Measurements from ENCODE around the gene SEMA5A.

The SEMA5A gene

DNA sequence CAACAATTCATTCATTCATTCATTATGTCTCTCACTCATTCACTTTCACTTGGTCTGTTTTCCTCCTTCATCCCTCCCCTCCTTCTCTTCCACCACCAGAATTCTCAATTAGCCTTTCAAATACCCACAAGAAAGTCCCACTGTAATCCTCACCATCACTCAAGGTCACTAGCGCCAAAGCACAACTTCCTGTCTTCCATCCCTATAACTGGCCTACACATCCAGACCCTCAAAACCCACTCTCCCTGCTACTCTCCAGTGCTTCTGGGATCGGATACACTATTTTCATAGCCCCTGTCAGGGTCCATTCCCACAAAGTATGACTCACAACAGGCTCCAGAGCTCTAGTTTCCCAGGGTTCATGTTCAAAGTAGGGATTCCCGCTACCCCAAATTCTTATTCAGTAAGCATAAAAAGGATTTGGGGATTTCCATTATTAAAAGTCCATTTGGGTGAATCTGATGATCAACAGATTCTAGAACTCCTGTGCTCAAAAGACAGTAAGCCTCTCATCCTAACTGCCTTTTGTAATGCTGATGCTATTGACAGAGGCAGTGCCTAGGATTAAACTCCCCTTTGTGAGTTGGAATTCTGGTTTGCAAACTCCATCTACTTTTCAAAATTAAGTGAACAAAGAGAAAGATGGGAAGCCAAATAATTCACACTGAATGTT is 250.9 kb downstream of the SEMA5A start:
- Histone ChIP-seq H3K4me1 (no peaks in the 10 kb centered on the region), H3K27me3 (no peaks in the 10 kb centered on the region), H3K36me3 (no peaks in the 10 kb centered on the region), H3K4me3 (ENCODE audit: low read depth, low read length) (no peak overlapping the region), H3K9me3 (no peaks in the 10 kb centered on the region; the same call in 1 of the 2 replicates)
- TF ChIP-seq, protein P1, sequence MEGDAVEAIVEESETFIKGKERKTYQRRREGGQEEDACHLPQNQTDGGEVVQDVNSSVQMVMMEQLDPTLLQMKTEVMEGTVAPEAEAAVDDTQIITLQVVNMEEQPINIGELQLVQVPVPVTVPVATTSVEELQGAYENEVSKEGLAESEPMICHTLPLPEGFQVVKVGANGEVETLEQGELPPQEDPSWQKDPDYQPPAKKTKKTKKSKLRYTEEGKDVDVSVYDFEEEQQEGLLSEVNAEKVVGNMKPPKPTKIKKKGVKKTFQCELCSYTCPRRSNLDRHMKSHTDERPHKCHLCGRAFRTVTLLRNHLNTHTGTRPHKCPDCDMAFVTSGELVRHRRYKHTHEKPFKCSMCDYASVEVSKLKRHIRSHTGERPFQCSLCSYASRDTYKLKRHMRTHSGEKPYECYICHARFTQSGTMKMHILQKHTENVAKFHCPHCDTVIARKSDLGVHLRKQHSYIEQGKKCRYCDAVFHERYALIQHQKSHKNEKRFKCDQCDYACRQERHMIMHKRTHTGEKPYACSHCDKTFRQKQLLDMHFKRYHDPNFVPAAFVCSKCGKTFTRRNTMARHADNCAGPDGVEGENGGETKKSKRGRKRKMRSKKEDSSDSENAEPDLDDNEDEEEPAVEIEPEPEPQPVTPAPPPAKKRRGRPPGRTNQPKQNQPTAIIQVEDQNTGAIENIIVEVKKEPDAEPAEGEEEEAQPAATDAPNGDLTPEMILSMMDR (IDR thresholded peaks at IDR 0.05; ENCODE audit: low read depth, low read length): no peak
- no peak for DNase-seq

GRCh38 chr5:9288234-9288633 is 257.6 kb downstream of the SEMA5A start:
- no peaks in the 10 kb centered on the region for H3K27me3 ChIP-seq
- no peaks in the 10 kb centered on the region for H3K9me3 ChIP-seq
- no peak for DNase-seq
- H3K4me3 ChIP-seq (ENCODE audit: low read depth, low read length): no peak overlapping the region
- H3K4me1 ChIP-seq: no peaks in the 10 kb centered on the region
- TF ChIP-seq, protein P1 (IDR thresholded peaks at IDR 0.05; ENCODE audit: low read depth, low read length): no peak
- H3K36me3 ChIP-seq: no peaks in the 10 kb centered on the region

DNA sequence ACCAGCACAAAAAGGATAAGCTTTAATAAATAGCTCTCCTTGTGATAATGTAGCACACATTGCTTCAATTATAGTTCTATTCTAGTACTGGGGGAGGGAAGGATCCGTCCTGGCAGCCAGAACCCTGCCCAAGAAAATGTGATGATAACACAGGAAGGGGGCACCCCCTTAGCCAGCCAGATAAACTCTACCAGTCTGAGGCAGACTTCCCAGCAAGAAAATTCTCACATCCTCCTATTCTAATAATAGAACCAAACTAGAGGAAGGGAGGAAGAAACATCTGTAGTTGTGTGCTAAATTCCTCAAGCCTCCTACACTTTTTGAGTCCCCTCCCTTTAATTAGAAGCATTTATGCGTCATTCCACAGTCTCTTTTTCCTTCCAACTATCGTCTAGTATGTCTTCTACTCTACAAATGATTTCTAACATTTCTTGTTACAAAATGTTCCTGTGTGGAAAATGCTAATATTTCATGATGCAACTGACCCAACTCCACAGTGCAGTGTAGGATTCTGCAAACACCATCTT is 261.0 kb downstream of the SEMA5A start:
- Histone ChIP-seq H3K27me3 (no peaks in the 10 kb centered on the region), H3K4me1 (no peaks in the 10 kb centered on the region), H3K36me3 (no peaks in the 10 kb centered on the region), H3K9me3 (no peaks in the 10 kb centered on the region), H3K4me3 (ENCODE audit: low read depth, low read length) (no peak overlapping the region)
- no peak for DNase-seq
- TF ChIP-seq, protein P1 (IDR thresholded peaks at IDR 0.05; ENCODE audit: low read depth, low read length): no peak

DNA sequence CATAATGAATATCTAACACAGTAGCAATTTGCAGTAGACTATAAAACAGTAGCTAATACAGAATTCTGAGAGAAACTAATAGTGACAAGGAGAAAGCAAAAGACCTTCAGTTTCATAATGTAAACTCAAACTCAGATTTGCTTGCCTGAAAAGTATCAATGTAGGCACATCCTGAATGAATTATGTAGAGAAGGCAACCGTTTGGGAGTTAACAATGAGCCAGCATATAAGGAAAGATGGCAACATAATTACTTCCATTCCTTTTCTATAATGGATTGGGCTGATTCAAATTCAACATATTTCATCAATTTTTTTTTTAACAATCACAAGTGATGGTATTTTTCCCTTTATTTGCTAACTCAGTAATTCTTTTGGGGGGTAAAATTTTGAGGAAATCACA is 261.6 kb downstream of the SEMA5A start:
- no peak for DNase-seq
- Histone ChIP-seq H3K36me3 (no peaks in the 10 kb centered on the region), H3K4me3 (ENCODE audit: low read depth, low read length) (no peak overlapping the region), H3K4me1 (no peaks in the 10 kb centered on the region), H3K27me3 (no peaks in the 10 kb centered on the region), H3K9me3 (no peaks in the 10 kb centered on the region)
- TF ChIP-seq, protein P1 (IDR thresholded peaks at IDR 0.05; ENCODE audit: low read depth, low read length): no peak

- Histone ChIP-seq H3K36me3 (no peaks in the 10 kb centered on the region), H3K4me3 (ENCODE audit: low read depth, low read length) (no peak overlapping the region), H3K27me3 (no peaks in the 10 kb centered on the region), H3K9me3 (no peaks in the 10 kb centered on the region; the same call in 1 of the 2 replicates), H3K4me1 (no peaks in the 10 kb centered on the region)
- TF ChIP-seq, protein P1 (IDR thresholded peaks at IDR 0.05; ENCODE audit: low read depth, low read length): no peak
- DNase-seq: no peak
Measured at GRCh38 chr5:9283473-9283872, 262.4 kb downstream of the SEMA5A start.

GRCh38 chr5:9283021-9283420 is 262.9 kb downstream of the SEMA5A start:
- no peaks in the 10 kb centered on the region; the same call in 1 of the 2 replicates for H3K9me3 ChIP-seq
- no peaks in the 10 kb centered on the region for H3K36me3 ChIP-seq
- no peaks in the 10 kb centered on the region for H3K4me1 ChIP-seq
- no peak for DNase-seq
- no peak overlapping the region for H3K4me3 ChIP-seq (ENCODE audit: low read depth, low read length)
- no peaks in the 10 kb centered on the region for H3K27me3 ChIP-seq
- TF ChIP-seq, protein P1 (IDR thresholded peaks at IDR 0.05; ENCODE audit: low read depth, low read length): no peak
